Measurements from ENCODE around the gene SIRT2. TPM values are rescaled to one million over a fixed set of nuclear protein-coding genes. Genes with fewer than 3 reads are reported as not detected.

SIRT2 gene
- total RNA-seq, 1 experiment from 2014 or later = 8.4 TPM

DNA sequence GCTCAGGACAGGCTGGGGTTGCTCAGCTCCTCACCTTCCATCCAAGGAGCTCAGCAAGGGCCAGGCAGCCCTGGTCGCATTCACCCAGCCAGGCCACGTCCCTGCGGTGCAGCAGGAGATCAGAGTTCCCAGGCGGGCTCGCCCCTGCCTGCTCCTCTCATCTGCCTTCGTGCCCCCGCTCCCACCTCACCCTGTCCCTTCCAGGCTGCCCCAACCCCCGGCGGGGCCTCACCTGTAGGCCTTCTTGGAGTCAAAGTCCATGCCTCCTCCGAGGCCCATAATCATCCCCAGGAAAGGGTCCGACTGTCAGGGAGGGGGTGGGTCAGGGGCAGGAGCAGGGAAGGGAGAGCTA, 20.0 kb downstream of the SIRT2 start:
- H4K8ac ChIP-seq (replicated peaks; ENCODE audit: insufficient read length, low read depth, low read length) = no peak overlapping the region
- H2AFZ ChIP-seq (ENCODE audit: low read length) = no peak overlapping the region
- no peak overlapping the region for H2BK120ac ChIP-seq (ENCODE audit: low read depth, low read length, poor library complexity, severe bottlenecking)
- peaks cover 2% of the 10 kb centered on the region; the same call in 1 of the 2 replicates for H3K27me3 ChIP-seq (ENCODE audit: insufficient read depth, low read length)
- H3K4me2 ChIP-seq (ENCODE audit: insufficient read depth, insufficient read length, low read length) = no peak overlapping the region
- no peaks in the 10 kb centered on the region for H3K27me3 Mint-ChIP-seq (ENCODE audit: low read depth)
- H4K91ac ChIP-seq (ENCODE audit: insufficient read length, low read depth, low read length) = no peak overlapping the region
- no peaks in the 10 kb centered on the region for H3K9me3 ChIP-seq (ENCODE audit: control insufficient read depth, low read depth, low read length)
- H3K79me1 ChIP-seq (ENCODE audit: insufficient read depth, low read depth, low read length, poor library complexity, severe bottlenecking) = no peaks in the 10 kb centered on the region
- H2BK15ac ChIP-seq (ENCODE audit: low read depth, low read length) = no peak overlapping the region
- no peak overlapping the region for H3K56ac ChIP-seq (ENCODE audit: insufficient read length, low read depth, low read length)
- no peak overlapping the region for H2BK12ac ChIP-seq (ENCODE audit: insufficient read length, low read depth, low read length)
- H3K9me3 Mint-ChIP-seq = no peaks in the 10 kb centered on the region
- H3K4me1 ChIP-seq (ENCODE audit: insufficient read depth, low read length) = peaks cover 3% of the 10 kb centered on the region; the same call in 1 of the 2 replicates
- no peak overlapping the region for H3K4ac ChIP-seq (ENCODE audit: low read depth, low read length)
- peaks cover 19 to 34% of the 10 kb centered on the region in 2 experiments for H3K4me1 Mint-ChIP-seq
- TF ChIP-seq, protein P1, sequence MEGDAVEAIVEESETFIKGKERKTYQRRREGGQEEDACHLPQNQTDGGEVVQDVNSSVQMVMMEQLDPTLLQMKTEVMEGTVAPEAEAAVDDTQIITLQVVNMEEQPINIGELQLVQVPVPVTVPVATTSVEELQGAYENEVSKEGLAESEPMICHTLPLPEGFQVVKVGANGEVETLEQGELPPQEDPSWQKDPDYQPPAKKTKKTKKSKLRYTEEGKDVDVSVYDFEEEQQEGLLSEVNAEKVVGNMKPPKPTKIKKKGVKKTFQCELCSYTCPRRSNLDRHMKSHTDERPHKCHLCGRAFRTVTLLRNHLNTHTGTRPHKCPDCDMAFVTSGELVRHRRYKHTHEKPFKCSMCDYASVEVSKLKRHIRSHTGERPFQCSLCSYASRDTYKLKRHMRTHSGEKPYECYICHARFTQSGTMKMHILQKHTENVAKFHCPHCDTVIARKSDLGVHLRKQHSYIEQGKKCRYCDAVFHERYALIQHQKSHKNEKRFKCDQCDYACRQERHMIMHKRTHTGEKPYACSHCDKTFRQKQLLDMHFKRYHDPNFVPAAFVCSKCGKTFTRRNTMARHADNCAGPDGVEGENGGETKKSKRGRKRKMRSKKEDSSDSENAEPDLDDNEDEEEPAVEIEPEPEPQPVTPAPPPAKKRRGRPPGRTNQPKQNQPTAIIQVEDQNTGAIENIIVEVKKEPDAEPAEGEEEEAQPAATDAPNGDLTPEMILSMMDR (conservative IDR thresholded peaks at IDR 0.05) = no peak
- H4K20me1 ChIP-seq (ENCODE audit: control insufficient read depth, insufficient read depth, insufficient read length) = no peaks in the 10 kb centered on the region
- no peak overlapping the region for H3K18ac ChIP-seq (ENCODE audit: insufficient read length, low read depth, low read length)
- H3K27ac ChIP-seq (ENCODE audit: insufficient read length, low read depth, low read length) = no peak overlapping the region
- no peak overlapping the region for H2BK5ac ChIP-seq (ENCODE audit: insufficient read length, low read length)
- no peaks in the 10 kb centered on the region for H3K79me2 ChIP-seq (ENCODE audit: insufficient read depth, low read length)
- no peak overlapping the region for H4K5ac ChIP-seq (ENCODE audit: insufficient read length, low read depth, low read length)
- no peaks in the 10 kb centered on the region; a peak in 1 of 7 replicates for H3K36me3 Mint-ChIP-seq (ENCODE audit: insufficient read depth in 1 of 3, low read depth in 3 of 3)
- H3T11ph ChIP-seq (ENCODE audit: low read length) = no peak overlapping the region
- H2BK20ac ChIP-seq (ENCODE audit: low read depth, low read length, poor library complexity, severe bottlenecking) = no peak overlapping the region
- WGBS (ENCODE audit: extremely low coverage, insufficient read length, low lambda C conversion rate) = no CpG with 5 or more reads among the region's 11 CpGs
- DNase-seq = no peak
- no peak overlapping the region for H3K4me3 Mint-ChIP-seq
- H3K14ac ChIP-seq (ENCODE audit: insufficient read depth, low read length) = no peak overlapping the region
- H2AK5ac ChIP-seq (ENCODE audit: insufficient read length, low read length) = no peak overlapping the region
- H3K27ac Mint-ChIP-seq = no peak overlapping the region
- H3K23me2 ChIP-seq (ENCODE audit: insufficient read length, low read depth, low read length, poor library complexity, severe bottlenecking) = no peaks in the 10 kb centered on the region
- H3K9ac ChIP-seq (ENCODE audit: extremely low read depth, insufficient read length, low read length) = no peak overlapping the region
- H3K23ac ChIP-seq (ENCODE audit: insufficient read length, low read depth, low read length) = no peak overlapping the region

All from H9 (cell line).